Activated naive CD4-positive, alpha-beta T cell treated with anti-CD3 and anti-CD28 coated beads for 36 hours (primary cell): ENCODE data around the gene SOCS2. TPM values are rescaled to one million over a fixed set of nuclear protein-coding genes. Genes with fewer than 3 reads are reported as not detected.
A peak's percentile ranks its signal among the peaks of the same experiment; 100 is the strongest.

Source experiments
- CTCF ChIA-PET: fragments of 350-600 bp; sonication (Branson Sonifier 250); formaldehyde crosslinking; loops from one replicate; lab custom pipeline; 2021; ENCODE audit warnings: antibody characterized with exemption; lab: Charles Lee
- DNase-seq: peaks from one replicate; pipeline ENCODE4 v3.0.0-alpha.2; 2020
- H3K27ac Mint-ChIP-seq: one replicate; pipeline ENCODE4 v1.8.0; 2021; ENCODE audit warnings: mild to moderate bottlenecking, mixed read lengths
- H3K27me3 Mint-ChIP-seq: one replicate; pipeline ENCODE4 v1.8.0; 2021; ENCODE audit warnings: low read depth, mixed read lengths
- H3K36me3 Mint-ChIP-seq: one replicate; pipeline ENCODE4 v1.8.0; 2021; ENCODE audit warnings: low read depth, mixed read lengths
- H3K4me1 Mint-ChIP-seq: one replicate; pipeline ENCODE4 v1.8.0; 2021; ENCODE audit warnings: low read depth, mixed read lengths
- H3K4me3 Mint-ChIP-seq: one replicate; pipeline ENCODE4 v1.8.0; 2021; ENCODE audit warnings: mild to moderate bottlenecking, moderate library complexity, mixed read lengths
- H3K9me3 Mint-ChIP-seq: one replicate; pipeline ENCODE4 v1.8.0; 2021; ENCODE audit warnings: mixed read lengths
- intact Hi-C: fragments of 100-400 bp; cut with micrococcal nuclease; formaldehyde crosslinking; loops from one replicate; pipeline ENCODE4 v1.15.1; 2023
- total RNA-seq, 2 experiments: library from RNA; stranded (reverse); gene quantifications; one replicate each; pipeline ENCODE4 v1.2.3, GENCODE V29; 2021

Gene SOCS2
- total RNA-seq, 2 experiments from 2014 or later, result 15.9 to 17.5 TPM

GRCh38 chr12:93582351-93582750 is 9.9 kb downstream of the SOCS2 start:
- Mint-ChIP-seq H3K4me3 (no peak overlapping the region), H3K36me3 (peaks cover 14% of the 10 kb centered on the region), H3K27me3 (no peaks in the 10 kb centered on the region), H3K9me3 (no peaks in the 10 kb centered on the region), H3K27ac (no peak overlapping the region), H3K4me1 (peaks cover 5% of the 10 kb centered on the region)
- CTCF ChIA-PET, result no interaction called here
- DNase-seq, result no peak
- intact Hi-C loops, result no loop called here

GRCh38 chr12:93583627-93584392 is 11.3 kb downstream of the SOCS2 start:
- intact Hi-C loops, result no loop called here
- CTCF ChIA-PET, result interaction anchor here (0.7 to 1.9 kb wide), 3 partner anchors 9 to 518 kb away, joined by 4 to 6 read pairs (median 6); no protein-coding TSS in a partner anchor
- H3K9me3 Mint-ChIP-seq, result no peaks in the 10 kb centered on the region

GRCh38 chr12:93585247-93585646 is 12.8 kb downstream of the SOCS2 start:
- peaks cover 12% of the 10 kb centered on the region for H3K27me3 Mint-ChIP-seq
- intact Hi-C loops, result no loop called here
- no peak for DNase-seq
- peaks cover 4% of the 10 kb centered on the region for H3K4me1 Mint-ChIP-seq
- peaks cover 6% of the 10 kb centered on the region for H3K36me3 Mint-ChIP-seq
- CTCF ChIA-PET, result interaction anchor here (0.6 to 1.9 kb wide), 2 partner anchors 8 to 516 kb away, joined by 4 to 6 read pairs; no protein-coding TSS in a partner anchor
- no peak overlapping the region for H3K27ac Mint-ChIP-seq
- no peak overlapping the region for H3K4me3 Mint-ChIP-seq
- H3K9me3 Mint-ChIP-seq, result no peaks in the 10 kb centered on the region

More at GRCh38 chr12:93583627-93584392, 11.3 kb downstream of the SOCS2 start:
- DNase-seq, result no peak
- Mint-ChIP-seq H3K27me3 (peaks cover 2% of the 10 kb centered on the region), H3K36me3 (peaks cover 14% of the 10 kb centered on the region), H3K4me3 (no peak overlapping the region), H3K27ac (no peak overlapping the region), H3K4me1 (peaks cover 5% of the 10 kb centered on the region)

- intact Hi-C loops, result no loop called here
- DNase-seq, result no peak
- peaks cover 2% of the 10 kb centered on the region for H3K36me3 Mint-ChIP-seq
- no peak overlapping the region for H3K27ac Mint-ChIP-seq
- H3K9me3 Mint-ChIP-seq, result no peaks in the 10 kb centered on the region
- peaks cover 33% of the 10 kb centered on the region for H3K27me3 Mint-ChIP-seq
- H3K4me1 Mint-ChIP-seq, result peaks cover 11% of the 10 kb centered on the region
- CTCF ChIA-PET, result interaction anchor here (0.6 kb wide), 1 partner anchor 513 kb away, joined by 4 read pairs; no protein-coding TSS in a partner anchor
- no peak overlapping the region for H3K4me3 Mint-ChIP-seq
Measured at GRCh38 chr12:93587611-93588010, 15.1 kb downstream of the SOCS2 start.

- Mint-ChIP-seq H3K27ac (no peak overlapping the region), H3K9me3 (no peaks in the 10 kb centered on the region)
- CTCF ChIA-PET, result no interaction called here
Measured at GRCh38 chr12:93589081-93589480, 16.6 kb downstream of the SOCS2 start.

GRCh38 chr12:93591137-93591868 is 18.8 kb downstream of the SOCS2 start:
- peak overlapping the region; percentile 87 for H3K4me3 Mint-ChIP-seq
- peak; percentile 45 for DNase-seq
- peaks cover 2% of the 10 kb centered on the region for H3K36me3 Mint-ChIP-seq
- peaks cover 11% of the 10 kb centered on the region for H3K4me1 Mint-ChIP-seq
- H3K27ac Mint-ChIP-seq, result no peak overlapping the region
- H3K9me3 Mint-ChIP-seq, result no peaks in the 10 kb centered on the region
- CTCF ChIA-PET, result no interaction called here
- intact Hi-C loops, result loop anchor here (1.0 to 5.0 kb wide), 3 partner anchors 18 to 151 kb away; partner anchors contain the start of gene CRADD
- peaks cover 52% of the 10 kb centered on the region for H3K27me3 Mint-ChIP-seq

More at GRCh38 chr12:93589081-93589480, 16.6 kb downstream of the SOCS2 start:
- H3K36me3 Mint-ChIP-seq, result peaks cover 2% of the 10 kb centered on the region
- intact Hi-C loops, result no loop called here
- peaks cover 41% of the 10 kb centered on the region for H3K27me3 Mint-ChIP-seq
- no peak for DNase-seq
- H3K4me3 Mint-ChIP-seq, result no peak overlapping the region
- H3K4me1 Mint-ChIP-seq, result peaks cover 11% of the 10 kb centered on the region

- no peak for DNase-seq
- H3K36me3 Mint-ChIP-seq, result peaks cover 2% of the 10 kb centered on the region
- H3K27ac Mint-ChIP-seq, result no peak overlapping the region
- H3K9me3 Mint-ChIP-seq, result no peaks in the 10 kb centered on the region
- intact Hi-C loops, result loop anchor here (5.0 kb wide), 1 partner anchor 149 kb away; no protein-coding TSS in a partner anchor
- CTCF ChIA-PET, result interaction anchor here (0.7 to 1.7 kb wide), 5 partner anchors 9 to 510 kb away, joined by 3 to 6 read pairs (median 3); no protein-coding TSS in a partner anchor
- peaks cover 52% of the 10 kb centered on the region for H3K27me3 Mint-ChIP-seq
- no peak overlapping the region for H3K4me3 Mint-ChIP-seq
- peaks cover 11% of the 10 kb centered on the region for H3K4me1 Mint-ChIP-seq
Measured at GRCh38 chr12:93592641-93593406, 20.3 kb downstream of the SOCS2 start.

- Mint-ChIP-seq H3K4me3 (no peak overlapping the region), H3K27ac (no peak overlapping the region), H3K36me3 (peaks cover 2% of the 10 kb centered on the region), H3K27me3 (peaks cover 50% of the 10 kb centered on the region), H3K9me3 (no peaks in the 10 kb centered on the region), H3K4me1 (peaks cover 11% of the 10 kb centered on the region)
- no peak for DNase-seq
- CTCF ChIA-PET, result interaction anchor here (0.6 to 1.7 kb wide), 2 partner anchors 19 to 23 kb away, joined by 3 to 6 read pairs; no protein-coding TSS in a partner anchor
- intact Hi-C loops, result loop anchor here (5.0 kb wide), 1 partner anchor 148 kb away; no protein-coding TSS in a partner anchor
Measured at GRCh38 chr12:93593843-93594242, 21.4 kb downstream of the SOCS2 start.

- CTCF ChIA-PET, result interaction anchor here (0.6 kb wide), 1 partner anchor 24 kb away, joined by 3 read pairs; no protein-coding TSS in a partner anchor
Measured at GRCh38 chr12:93594766-93595311, 22.4 kb downstream of the SOCS2 start.

GRCh38 chr12:93595351-93595750 is 22.9 kb downstream of the SOCS2 start:
- no peak overlapping the region for H3K4me3 Mint-ChIP-seq
- CTCF ChIA-PET, result no interaction called here
- H3K4me1 Mint-ChIP-seq, result peaks cover 7% of the 10 kb centered on the region
- peaks cover 2% of the 10 kb centered on the region for H3K36me3 Mint-ChIP-seq
- intact Hi-C loops, result no loop called here
- no peak overlapping the region for H3K27ac Mint-ChIP-seq
- peaks cover 39% of the 10 kb centered on the region for H3K27me3 Mint-ChIP-seq
- no peaks in the 10 kb centered on the region for H3K9me3 Mint-ChIP-seq
- no peak for DNase-seq

More at GRCh38 chr12:93594766-93595311, 22.4 kb downstream of the SOCS2 start:
- Mint-ChIP-seq H3K4me1 (peaks cover 7% of the 10 kb centered on the region), H3K27me3 (peaks cover 44% of the 10 kb centered on the region), H3K36me3 (peaks cover 2% of the 10 kb centered on the region), H3K27ac (no peak overlapping the region), H3K9me3 (no peaks in the 10 kb centered on the region), H3K4me3 (no peak overlapping the region)
- DNase-seq, result no peak
- intact Hi-C loops, result loop anchor here (5.0 kb wide), 1 partner anchor 147 kb away; no protein-coding TSS in a partner anchor

GRCh38 chr12:93597608-93598007 is 25.1 kb downstream of the SOCS2 start:
- no peaks in the 10 kb centered on the region for H3K9me3 Mint-ChIP-seq
- DNase-seq, result no peak
- H3K36me3 Mint-ChIP-seq, result no peaks in the 10 kb centered on the region
- no peaks in the 10 kb centered on the region for H3K4me1 Mint-ChIP-seq
- intact Hi-C loops, result no loop called here
- H3K27ac Mint-ChIP-seq, result no peak overlapping the region
- H3K4me3 Mint-ChIP-seq, result no peak overlapping the region
- CTCF ChIA-PET, result no interaction called here
- H3K27me3 Mint-ChIP-seq, result peaks cover 18% of the 10 kb centered on the region
